Adrenal gland (tissue), 12 donors: Measurements from ENCODE around the gene CYB561A3. TPM values are rescaled to one million over a fixed set of nuclear protein-coding genes. Genes with fewer than 3 reads are reported as not detected.

Experiments
- DNase-seq, 7 donors: peaks; one replicate each; pipeline ENCODE4 v3.0.0-alpha.2; 2019 to 2020
- H3K27ac ChIP-seq, 5 donors: fragments of 200-600 bp; sonication (generic) in 4 of 5; 1 replicate in 3 of 5; 2 replicates in 2 of 5; pipeline versions ENCODE4 v1.5.1 to v1.8.0; 2016 to 2020; ENCODE audit warnings: mild to moderate bottlenecking in 1 of 5
- H3K27me3 ChIP-seq: fragments of 200-600 bp; 2 replicates; pipeline ENCODE4 v1.8.0; 2021
- H3K36me3 ChIP-seq, 2 donors: fragments of 200-600 bp; replicated peaks in 1 of 2; 1 replicate in 1 of 2; 2 replicates in 1 of 2; pipeline versions ENCODE4 v1.5.1 to v1.8.0; 2018 to 2022
- H3K4me1 ChIP-seq, 2 donors: fragments of 200-600 bp; replicated peaks in 1 of 2; 1 replicate in 1 of 2; 2 replicates in 1 of 2; pipeline versions ENCODE4 v1.5.1 to v1.8.0; 2018 to 2021
- H3K4me3 ChIP-seq, 4 donors: fragments of 200-600 bp; sonication (generic) in 3 of 4; one replicate each; pipeline ENCODE4 v1.5.1; 2016 to 2018
- H3K9me3 ChIP-seq, 3 donors: fragments of 200-600 bp; sonication (generic) in 1 of 3; replicated peaks in 1 of 3; 1 replicate in 2 of 3; 2 replicates in 1 of 3; pipeline versions ENCODE4 v1.5.1 to v1.8.0; 2016 to 2021
- POLR2A ChIP-seq, 2 donors: fragments of 450-650 bp; IDR thresholded peaks; one replicate each; pipeline ENCODE4 v1.6.1; 2017; ENCODE audit warnings: antibody characterized with exemption in 2 of 2, mild to moderate bottlenecking in 2 of 2, moderate library complexity in 1 of 2
- WGBS, 4 donors: extraction: QIAGEN DNeasy Blood & Tissue Kit in 2 of 4; methylation state at CpG; one replicate each; pipeline versions ENCODE4 v1.1.5 to v1.1.7; 2013 to 2017; 5-methylcytosine and 5-hydroxymethylcytosine counted together
- intact Hi-C, 2 donors: fragments of 100-400 bp; cut with DNase I; formaldehyde crosslinking; loops; one replicate each; pipeline versions ENCODE4 v1.14.1 to v1.15.0; 2022 to 2023
- polyA plus RNA-seq, 3 donors: library from polyadenylated mRNA; stranded (reverse); fragments of 200-250 nt in 2 of 3; fragments of 350-450 nt in 1 of 3; fragmentation: Illumina TruSeq in 1 of 3; extraction: RNeasy Lipid Tissue Mini Kit (QIAGEN cat#74804) in 1 of 3; gene quantifications; one replicate each; pipeline ENCODE4 v1.2.3, GENCODE V29; 2013 to 2014
- total RNA-seq, 9 donors: library from RNA; depleted of rRNA in 4 of 9; stranded (reverse); fragments of >200 nt in 4 of 9; fragments of 120-200 nt in 1 of 9; fragmentation: NEBNext Ultra II Directional in 1 of 9; extraction: Animal tissue kit (Norgen Biotek cat#: 25700) in 1 of 9; gene quantifications; one replicate each; pipeline versions ENCODE4 v1.1.0 to v1.2.4, GENCODE V29; 2013 to 2023
- TF ChIP-seq, protein P1 (sequence below), 6 experiments: fragments of 450-650 bp in 4 of 6; fragments of 200-600 bp in 2 of 6; sonication (generic) in 1 of 6; IDR thresholded peaks; 1 replicate in 5 of 6; 2 replicates in 1 of 6; pipeline versions ENCODE4 v1.5.1 to v1.8.0; 2016 to 2021; ENCODE audit warnings: antibody characterized with exemption in 6 of 6, mild to moderate bottlenecking in 2 of 6, moderate library complexity in 1 of 6
- donor health status: healthy with polysubstance abuse.
- donor health status: Bipolar disorder and iron deficiency.
- donor health status: DM: yes; HTN: yes; CAD: no.
- donor health status: DM: no; HTN: no; CAD: no.
- donor health status: DM: no; HTN: no; CAD: no.
- donor health status: DM: yes; HTN: yes; CAD: no.

CYB561A3 gene
- total and polyA plus RNA-seq, 12 donors: 46.1 to 1,306 (median 622) TPM

- no peak for TF ChIP-seq POLR2A (IDR thresholded peaks at IDR 0.05)
- TF ChIP-seq, protein P1, sequence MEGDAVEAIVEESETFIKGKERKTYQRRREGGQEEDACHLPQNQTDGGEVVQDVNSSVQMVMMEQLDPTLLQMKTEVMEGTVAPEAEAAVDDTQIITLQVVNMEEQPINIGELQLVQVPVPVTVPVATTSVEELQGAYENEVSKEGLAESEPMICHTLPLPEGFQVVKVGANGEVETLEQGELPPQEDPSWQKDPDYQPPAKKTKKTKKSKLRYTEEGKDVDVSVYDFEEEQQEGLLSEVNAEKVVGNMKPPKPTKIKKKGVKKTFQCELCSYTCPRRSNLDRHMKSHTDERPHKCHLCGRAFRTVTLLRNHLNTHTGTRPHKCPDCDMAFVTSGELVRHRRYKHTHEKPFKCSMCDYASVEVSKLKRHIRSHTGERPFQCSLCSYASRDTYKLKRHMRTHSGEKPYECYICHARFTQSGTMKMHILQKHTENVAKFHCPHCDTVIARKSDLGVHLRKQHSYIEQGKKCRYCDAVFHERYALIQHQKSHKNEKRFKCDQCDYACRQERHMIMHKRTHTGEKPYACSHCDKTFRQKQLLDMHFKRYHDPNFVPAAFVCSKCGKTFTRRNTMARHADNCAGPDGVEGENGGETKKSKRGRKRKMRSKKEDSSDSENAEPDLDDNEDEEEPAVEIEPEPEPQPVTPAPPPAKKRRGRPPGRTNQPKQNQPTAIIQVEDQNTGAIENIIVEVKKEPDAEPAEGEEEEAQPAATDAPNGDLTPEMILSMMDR (IDR thresholded peaks at IDR 0.05): no peak
- 80 to 85% (median 83%) methylated on average over 4 of the region's 4 CpGs for WGBS, 4 donors
- no peak overlapping the region for H3K27ac ChIP-seq
- no peaks in the 10 kb centered on the region for H3K9me3 ChIP-seq
- peaks cover 0 to 73% of the 10 kb centered on the region in 2 donors for H3K36me3 ChIP-seq
- no peaks in the 10 kb centered on the region for H3K27me3 ChIP-seq
- H3K4me3 ChIP-seq: no peak overlapping the region
- no peak for DNase-seq
- intact Hi-C loops: no loop called here
- peaks cover 0 to 20% of the 10 kb centered on the region in 2 donors for H3K4me1 ChIP-seq
These were observed 43.0 kb upstream of the CYB561A3 start for GRCh38 chr11:61404641-61405040.

GRCh38 chr11:61404103-61404502 is 42.4 kb upstream of the CYB561A3 start:
- WGBS, 4 donors: 69 to 88% (median 81%) methylated on average over 5 of the region's 5 CpGs
- Histone ChIP-seq H3K36me3 (peaks cover 0 to 68% of the 10 kb centered on the region in 2 donors), H3K27ac (no peak overlapping the region), H3K4me1 (peaks cover 0 to 20% of the 10 kb centered on the region in 2 donors), H3K27me3 (no peaks in the 10 kb centered on the region), H3K9me3 (no peaks in the 10 kb centered on the region), H3K4me3 (no peak overlapping the region)
- intact Hi-C loops: no loop called here
- TF ChIP-seq, protein P1 (IDR thresholded peaks at IDR 0.05): no peak
- DNase-seq: no peak

DNA sequence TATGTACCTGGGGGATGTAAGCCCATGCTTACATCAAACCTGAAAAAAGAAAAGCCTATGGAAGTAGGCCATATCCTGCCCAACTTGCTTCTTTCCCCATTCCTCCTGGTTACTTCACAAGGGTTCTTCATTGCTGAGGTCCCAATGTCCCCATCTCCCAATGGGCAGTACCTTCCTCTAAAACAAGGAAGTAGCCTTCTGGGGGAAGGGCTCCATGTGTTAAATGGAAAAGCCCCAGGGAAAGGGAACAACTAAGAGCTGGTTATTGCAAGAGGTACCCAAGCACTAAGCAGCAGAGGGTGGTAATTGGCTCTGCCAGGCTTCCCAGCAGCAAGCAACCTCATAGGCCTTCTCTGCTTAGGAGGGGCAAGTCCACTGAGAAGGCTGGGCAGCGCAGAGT is 42.0 kb upstream of the CYB561A3 start:
- H3K4me3 ChIP-seq: no peak overlapping the region
- no peak for DNase-seq
- H3K4me1 ChIP-seq: peaks cover 0 to 20% of the 10 kb centered on the region in 2 donors
- TF ChIP-seq, protein P1 (IDR thresholded peaks at IDR 0.05): no peak
- no peak for TF ChIP-seq POLR2A (IDR thresholded peaks at IDR 0.05)
- no peaks in the 10 kb centered on the region for H3K9me3 ChIP-seq
- peaks cover 0 to 66% of the 10 kb centered on the region in 2 donors for H3K36me3 ChIP-seq
- WGBS, 4 donors: 100% methylated on average over 1 of the region's 1 CpG
- intact Hi-C loops: no loop called here
- no peaks in the 10 kb centered on the region for H3K27me3 ChIP-seq
- peak overlapping the region in 1 of 5 donors; percentile 8 for H3K27ac ChIP-seq

DNA sequence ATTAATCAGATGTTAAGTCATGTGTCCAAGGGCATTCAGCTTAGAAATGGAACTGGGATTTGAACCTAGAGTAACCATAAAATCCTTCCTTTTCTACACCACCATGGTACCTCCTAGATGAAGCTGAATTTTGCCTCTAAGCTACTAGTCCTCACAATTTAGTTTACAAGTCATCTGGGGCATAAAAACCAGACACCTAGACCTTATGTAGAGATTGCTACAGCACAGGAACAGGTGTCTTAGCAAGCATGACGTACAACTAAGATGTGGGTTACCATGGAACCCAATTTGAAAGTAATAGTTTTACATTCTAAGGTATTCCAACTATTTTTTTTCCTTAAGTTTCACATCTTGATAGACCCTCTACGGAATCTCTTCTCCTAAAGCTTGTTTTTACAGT is 39.9 kb upstream of the CYB561A3 start:
- TF ChIP-seq POLR2A (IDR thresholded peaks at IDR 0.05): no peak
- TF ChIP-seq, protein P1 (IDR thresholded peaks at IDR 0.05): no peak
- WGBS, 4 donors: 94 to 96% (median 94%) methylated on average over 2 of the region's 2 CpGs
- no peaks in the 10 kb centered on the region for H3K9me3 ChIP-seq
- intact Hi-C loops: no loop called here
- no peak for DNase-seq
- no peak overlapping the region for H3K27ac ChIP-seq
- H3K4me3 ChIP-seq: no peak overlapping the region
- peaks cover 0 to 20% of the 10 kb centered on the region in 2 donors for H3K4me1 ChIP-seq
- no peaks in the 10 kb centered on the region for H3K27me3 ChIP-seq
- H3K36me3 ChIP-seq: peaks cover 0 to 57% of the 10 kb centered on the region in 2 donors
